Kidney (tissue), 14 donors: ENCODE results near the gene METTL25B. TPM values are rescaled to one million over a fixed set of nuclear protein-coding genes. Genes with fewer than 3 reads are reported as not detected.

Experiments
- DNase-seq, 5 donors: peaks; one replicate each; pipeline ENCODE4 v3.0.0-alpha.2; 2013 to 2020
- FAIRE-seq: peaks from 2 replicates; lab custom pipeline; 2012; peaks lifted over from hg19 to GRCh38; lab: Jason Lieb, UNC
- H3K27ac ChIP-seq, 2 donors: one replicate each; pipeline ENCODE4 v1.7.0; 2013; ENCODE audit warnings: low read depth in 2 of 2, low read length in 2 of 2, inconsistent platforms in 1 of 2
- H3K27me3 ChIP-seq: one replicate; pipeline ENCODE4 v1.7.1; 2013; ENCODE audit warnings: low read length, inconsistent platforms; ENCODE audit not compliant: control insufficient read depth, insufficient read depth
- H3K36me3 ChIP-seq, 3 donors: one replicate each; pipeline versions ENCODE4 v1.7.0 to v1.7.1; 2013; ENCODE audit warnings: low read length in 3 of 3, control low read depth in 1 of 3, inconsistent platforms in 1 of 3; ENCODE audit not compliant: insufficient read depth in 3 of 3, control insufficient read depth in 2 of 3
- H3K4me1 ChIP-seq, 3 donors: one replicate each; pipeline versions ENCODE4 v1.7.0 to v1.7.1; 2013; ENCODE audit warnings: low read length in 3 of 3, inconsistent platforms in 1 of 3, low read depth in 1 of 3; ENCODE audit not compliant: control insufficient read depth in 2 of 3, insufficient read depth in 2 of 3
- H3K4me3 ChIP-seq, 3 donors: one replicate each; pipeline versions ENCODE4 v1.7.0 to v1.8.1; 2013; ENCODE audit warnings: low read length in 3 of 3, control low read depth in 1 of 3, inconsistent platforms in 1 of 3
- H3K9ac ChIP-seq, 3 donors: one replicate each; pipeline versions ENCODE4 v1.7.0 to v1.7.1; 2013; ENCODE audit warnings: low read length in 3 of 3, control low read depth in 1 of 3, inconsistent platforms in 1 of 3
- H3K9me3 ChIP-seq, 3 donors: one replicate each; pipeline versions ENCODE4 v1.7.0 to v1.7.1; 2013; ENCODE audit warnings: low read length in 3 of 3, control low read depth in 1 of 3, inconsistent platforms in 1 of 3; ENCODE audit not compliant: control insufficient read depth in 2 of 3, insufficient read depth in 1 of 3
- CTCF ChIP-seq: IDR thresholded peaks from 3 replicates; pipeline ENCODE4 v1.5.1; 2012; ENCODE audit warnings: mild to moderate bottlenecking, moderate library complexity, borderline replicate concordance; ENCODE audit not compliant: insufficient read depth; ENCODE audit errors: extremely low read depth
- intact Hi-C: fragments of 100-400 bp; cut with DNase I; formaldehyde crosslinking; loops from one replicate; pipeline ENCODE4 v1.11.1; 2022
- polyA plus RNA-seq: library from polyadenylated mRNA; stranded (reverse); fragments of 350-450 nt; fragmentation: Illumina TruSeq; extraction: RNeasy Lipid Tissue Mini Kit (QIAGEN cat#74804); gene quantifications from one replicate; pipeline ENCODE4 v1.2.3, GENCODE V29; 2014; ENCODE audit warnings: low read depth, low replicate concordance; ENCODE audit not compliant: insufficient read depth
- total RNA-seq: library from RNA; stranded (reverse); fragmentation: NEBNext Ultra II Directional; extraction: Animal tissue kit (Norgen Biotek cat#: 25700); gene quantifications from one replicate; pipeline ENCODE4 v1.2.1, GENCODE V29; 2021
- donor health status: control.
- donor health status: control.
- donor health status: control.
- donor health status: control.
- donor health status: control.
- donor health status: DM: yes; HTN: yes; CAD: no.
- donor health status: Normal renal cell carcinoma (clear cell type).

Gene METTL25B
- total and polyA plus RNA-seq, 2 donors from 2014 or later = 29.4 to 35.2 TPM

- no peak overlapping the region for H3K27ac ChIP-seq
- intact Hi-C loops = no loop called here
- FAIRE-seq = no peak
- H3K4me1 ChIP-seq = peaks cover 0 to 11% (median 6%) of the 10 kb centered on the region in 3 donors
- H3K27me3 ChIP-seq = no peaks in the 10 kb centered on the region
- no peaks in the 10 kb centered on the region for H3K9me3 ChIP-seq
- H3K36me3 ChIP-seq = peaks cover 0 to 18% (median 9%) of the 10 kb centered on the region in 3 donors
- no peak for DNase-seq
- H3K4me3 ChIP-seq = no peak overlapping the region
- no peak for TF ChIP-seq CTCF
- H3K9ac ChIP-seq = no peak overlapping the region
Measured at GRCh38 chr1:156738916-156739315, 10.6 kb downstream of the METTL25B start.

GRCh38 chr1:156740237-156740740 is 12.0 kb downstream of the METTL25B start:
- Histone ChIP-seq H3K9ac (peak overlapping the region; percentile 63 to 94 (median 72)), H3K4me1 (peaks cover 0 to 11% (median 6%) of the 10 kb centered on the region in 3 donors), H3K4me3 (peak overlapping the region; percentile 84 to 96 (median 94)), H3K27me3 (no peaks in the 10 kb centered on the region), H3K9me3 (no peaks in the 10 kb centered on the region), H3K36me3 (peaks cover 0 to 21% (median 9%) of the 10 kb centered on the region in 3 donors), H3K27ac (peak overlapping the region in 1 of 2 donors; percentile 25)
- intact Hi-C loops = no loop called here
- DNase-seq (no peak), FAIRE-seq (no peak)
- TF ChIP-seq CTCF = no peak

GRCh38 chr1:156740741-156741480 is 12.6 kb downstream of the METTL25B start, which contains the start of gene MRPL24:
TSS of gene MRPL24 (minus strand) at chr1:156741088. CDS start at chr1:156738704, 2,384 bp downstream.
- no peak for TF ChIP-seq CTCF
- Histone ChIP-seq H3K27me3 (no peaks in the 10 kb centered on the region), H3K9ac (peak within 1 kb of the TSS; percentile 63 to 94 (median 72)), H3K27ac (peak within 1 kb of the TSS; percentile 76 to 90), H3K4me3 (peak within 1 kb of the TSS; percentile 84 to 96 (median 94)), H3K36me3 (peaks cover 0 to 21% (median 9%) of the 10 kb centered on the region in 3 donors), H3K4me1 (peaks cover 0 to 14% (median 12%) of the 10 kb centered on the region in 3 donors), H3K9me3 (no peaks in the 10 kb centered on the region)
- peak; percentile 97 for FAIRE-seq
- intact Hi-C loops = no loop called here
- peak; percentile 98 to 100 (median 99) for DNase-seq
